Astrocyte (in vitro differentiated cells and primary cell): ENCODE data around the gene LRRC55.

Experiments used
- EZH2 ChIP-seq: IDR thresholded peaks from 2 replicates; pipeline ENCODE4 v1.6.1; 2012; ENCODE audit warnings: mild to moderate bottlenecking, low read length, inconsistent platforms; ENCODE audit not compliant: insufficient read depth
- TF ChIP-seq, protein P1 (sequence below): IDR thresholded peaks from 2 replicates; pipeline ENCODE4 v1.5.1; 2011; ENCODE audit warnings: low read depth, mild to moderate bottlenecking, inconsistent platforms, low read length, moderate library complexity; ENCODE audit not compliant: insufficient read depth

- TF ChIP-seq, protein P1, sequence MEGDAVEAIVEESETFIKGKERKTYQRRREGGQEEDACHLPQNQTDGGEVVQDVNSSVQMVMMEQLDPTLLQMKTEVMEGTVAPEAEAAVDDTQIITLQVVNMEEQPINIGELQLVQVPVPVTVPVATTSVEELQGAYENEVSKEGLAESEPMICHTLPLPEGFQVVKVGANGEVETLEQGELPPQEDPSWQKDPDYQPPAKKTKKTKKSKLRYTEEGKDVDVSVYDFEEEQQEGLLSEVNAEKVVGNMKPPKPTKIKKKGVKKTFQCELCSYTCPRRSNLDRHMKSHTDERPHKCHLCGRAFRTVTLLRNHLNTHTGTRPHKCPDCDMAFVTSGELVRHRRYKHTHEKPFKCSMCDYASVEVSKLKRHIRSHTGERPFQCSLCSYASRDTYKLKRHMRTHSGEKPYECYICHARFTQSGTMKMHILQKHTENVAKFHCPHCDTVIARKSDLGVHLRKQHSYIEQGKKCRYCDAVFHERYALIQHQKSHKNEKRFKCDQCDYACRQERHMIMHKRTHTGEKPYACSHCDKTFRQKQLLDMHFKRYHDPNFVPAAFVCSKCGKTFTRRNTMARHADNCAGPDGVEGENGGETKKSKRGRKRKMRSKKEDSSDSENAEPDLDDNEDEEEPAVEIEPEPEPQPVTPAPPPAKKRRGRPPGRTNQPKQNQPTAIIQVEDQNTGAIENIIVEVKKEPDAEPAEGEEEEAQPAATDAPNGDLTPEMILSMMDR: no peak
- no peak for TF ChIP-seq EZH2
Measured at GRCh38 chr11:57191311-57192219, 9.8 kb downstream of the LRRC55 start.
